Coronary artery (tissue), 2 donors: ENCODE data around the gene ACKR3.

Source experiments
- DNase-seq: peaks from one replicate; pipeline ENCODE4 v3.0.0-alpha.2; 2017; ENCODE audit warnings: low spot score
- H3K27ac ChIP-seq, 2 donors: fragments of 200-600 bp; sonication (generic); one replicate each; pipeline ENCODE4 v1.5.1; 2016 to 2019
- H3K4me3 ChIP-seq: fragments of 200-600 bp; sonication (generic); 2 replicates; pipeline ENCODE4 v1.5.1; 2016; ENCODE audit warnings: mild to moderate bottlenecking, moderate library complexity
- CTCF ChIP-seq: fragments of 200-600 bp; sonication (generic); IDR thresholded peaks from one replicate; pipeline ENCODE4 v1.5.1; 2019; ENCODE audit warnings: antibody characterized with exemption

The ACKR3 gene

GRCh38 chr2:236552581-236553363 lies 16.9 kb upstream of the ACKR3 start:
- no peak for DNase-seq
- Histone ChIP-seq H3K4me3 (no peak overlapping the region), H3K27ac (no peak overlapping the region)
- no peak for TF ChIP-seq CTCF

- no peak for DNase-seq
- no peak for TF ChIP-seq CTCF
- no peak overlapping the region for H3K4me3 ChIP-seq
- H3K27ac ChIP-seq: no peak overlapping the region
These were observed 16.1 kb upstream of the ACKR3 start for GRCh38 chr2:236553522-236553921.

GRCh38 chr2:236554629-236555282 lies 14.9 kb upstream of the ACKR3 start:
- no peak for DNase-seq
- no peak overlapping the region for H3K27ac ChIP-seq
- H3K4me3 ChIP-seq: no peak overlapping the region
- no peak for TF ChIP-seq CTCF

- Histone ChIP-seq H3K4me3 (no peak overlapping the region), H3K27ac (no peak overlapping the region)
- no peak for DNase-seq
- no peak for TF ChIP-seq CTCF
These were observed 14.1 kb upstream of the ACKR3 start for GRCh38 chr2:236555481-236555880.

- H3K4me3 ChIP-seq: no peak overlapping the region
- no peak for TF ChIP-seq CTCF
- no peak for DNase-seq
- no peak overlapping the region for H3K27ac ChIP-seq
These were observed 12.2 kb upstream of the ACKR3 start for GRCh38 chr2:236557306-236558030.

- Histone ChIP-seq H3K4me3 (no peak overlapping the region), H3K27ac (no peak overlapping the region)
- no peak for TF ChIP-seq CTCF
- DNase-seq: no peak
These were observed 11.6 kb upstream of the ACKR3 start for GRCh38 chr2:236558036-236558435.
